Stimulated activated naive CD8-positive, alpha-beta T cell treated with anti-CD3 and anti-CD28 coated beads, Interleukin-15, Interleukin-2, amounts not matched to agents 100 U/mL and 50 U/mL, for 24 hours (primary cell): ENCODE measurements around the gene PIP5K1B.
A peak's percentile ranks its signal among the peaks of the same experiment; 100 is the strongest.
"Not testable (repeated sequence)": the region's sequence is repeated elsewhere in the genome, so short reads cannot be mapped to it uniquely, and the experiment has no call there.

ENCODE experiments used
- ATAC-seq: fragments of 150-1000 bp; cut with Tn5 transposase; one replicate; pipeline ENCODE4 v1.10.0; 2021
- DNase-seq: peaks from one replicate; pipeline ENCODE4 v3.0.0; 2021

The PIP5K1B gene

GRCh38 chr9:68961587-68961986, 256.5 kb downstream of the PIP5K1B start:
- no peak for DNase-seq
- ATAC-seq = no peak

GRCh38 chr9:68963416-68963815, 258.4 kb downstream of the PIP5K1B start:
- no peak for ATAC-seq
- no peak for DNase-seq

GRCh38 chr9:68964102-68964541, 259.1 kb downstream of the PIP5K1B start:
- DNase-seq = no peak
- ATAC-seq = no peak

GRCh38 chr9:68964765-68965164, 259.7 kb downstream of the PIP5K1B start:
- DNase-seq (no peak), ATAC-seq (no peak)

- ATAC-seq (no peak), DNase-seq (no peak)
Observed at GRCh38 chr9:68966496-68966944, 261.5 kb downstream of the PIP5K1B start.

GRCh38 chr9:68967800-68968199, 262.8 kb downstream of the PIP5K1B start:
- ATAC-seq (no peak), DNase-seq (no peak)

- DNase-seq (no peak), ATAC-seq (no peak)
Observed at GRCh38 chr9:68969538-68969937, 264.5 kb downstream of the PIP5K1B start.

GRCh38 chr9:68970151-68970550, 265.1 kb downstream of the PIP5K1B start:
- ATAC-seq (no peak), DNase-seq (no peak)

- ATAC-seq (no peak), DNase-seq (no peak)
Observed at GRCh38 chr9:68973619-68974018, 268.6 kb downstream of the PIP5K1B start.

GRCh38 chr9:68974431-68974830, 269.4 kb downstream of the PIP5K1B start:
- DNase-seq (no peak), ATAC-seq (peak; percentile 98)

GRCh38 chr9:68974901-68975300, 269.9 kb downstream of the PIP5K1B start:
- no peak for ATAC-seq

GRCh38 chr9:68975365-68976043, 270.5 kb downstream of the PIP5K1B start:
- DNase-seq (no peak), ATAC-seq (no peak)

More at GRCh38 chr9:68974901-68975300, 269.9 kb downstream of the PIP5K1B start:
- no peak for DNase-seq

GRCh38 chr9:68978066-68978465, 273.0 kb downstream of the PIP5K1B start:
- ATAC-seq (no peak), DNase-seq (no peak)

GRCh38 chr9:68978501-68978900, 273.5 kb downstream of the PIP5K1B start:
- no peak for DNase-seq
- ATAC-seq = no peak

GRCh38 chr9:68979538-68980314, 274.7 kb downstream of the PIP5K1B start:
- ATAC-seq = peak; percentile 85
- DNase-seq = peak; percentile 24

GRCh38 chr9:68980341-68980914, 275.4 kb downstream of the PIP5K1B start:
- DNase-seq = no peak
- no peak for ATAC-seq

GRCh38 chr9:68981789-68982188, 276.7 kb downstream of the PIP5K1B start:
- DNase-seq (no peak), ATAC-seq (no peak)

- ATAC-seq = peak; percentile 14
- DNase-seq = no peak
Observed at GRCh38 chr9:68983008-68983411, 278.0 kb downstream of the PIP5K1B start.

GRCh38 chr9:68983522-68984424, 278.7 kb downstream of the PIP5K1B start:
- ATAC-seq (no peak), DNase-seq (no peak)

- not testable (repeated sequence) for ATAC-seq, DNase-seq
Observed at GRCh38 chr9:68986949-68987348, 281.9 kb downstream of the PIP5K1B start.

GRCh38 chr9:68991457-68991856, 286.4 kb downstream of the PIP5K1B start:
- ATAC-seq = no peak
- no peak for DNase-seq

GRCh38 chr9:68995776-68996175, 290.7 kb downstream of the PIP5K1B start:
- ATAC-seq = no peak
- no peak for DNase-seq
